ENCODE measurements around the gene AGBL1.

DNA sequence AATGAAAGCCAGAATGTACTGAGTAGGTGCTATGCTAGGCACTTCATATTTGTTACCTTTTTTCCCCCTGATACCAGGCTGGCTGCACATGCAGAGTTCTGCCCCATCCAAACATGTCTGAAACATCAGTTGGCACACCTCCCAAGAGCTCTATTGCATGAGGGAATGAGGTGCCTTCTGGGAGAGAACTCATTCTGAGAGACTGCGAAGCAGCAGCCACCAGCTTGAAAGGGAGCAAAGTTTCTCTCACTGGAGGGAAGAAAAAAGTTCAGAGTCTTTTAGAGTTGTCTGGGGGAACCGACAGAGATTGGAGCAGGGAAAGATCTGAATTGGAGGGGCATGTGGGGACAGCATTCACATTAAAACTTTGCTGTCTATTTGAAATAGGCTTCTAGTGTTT lies 84.1 kb downstream of the AGBL1 start:
- TF ChIP-seq, protein P1, sequence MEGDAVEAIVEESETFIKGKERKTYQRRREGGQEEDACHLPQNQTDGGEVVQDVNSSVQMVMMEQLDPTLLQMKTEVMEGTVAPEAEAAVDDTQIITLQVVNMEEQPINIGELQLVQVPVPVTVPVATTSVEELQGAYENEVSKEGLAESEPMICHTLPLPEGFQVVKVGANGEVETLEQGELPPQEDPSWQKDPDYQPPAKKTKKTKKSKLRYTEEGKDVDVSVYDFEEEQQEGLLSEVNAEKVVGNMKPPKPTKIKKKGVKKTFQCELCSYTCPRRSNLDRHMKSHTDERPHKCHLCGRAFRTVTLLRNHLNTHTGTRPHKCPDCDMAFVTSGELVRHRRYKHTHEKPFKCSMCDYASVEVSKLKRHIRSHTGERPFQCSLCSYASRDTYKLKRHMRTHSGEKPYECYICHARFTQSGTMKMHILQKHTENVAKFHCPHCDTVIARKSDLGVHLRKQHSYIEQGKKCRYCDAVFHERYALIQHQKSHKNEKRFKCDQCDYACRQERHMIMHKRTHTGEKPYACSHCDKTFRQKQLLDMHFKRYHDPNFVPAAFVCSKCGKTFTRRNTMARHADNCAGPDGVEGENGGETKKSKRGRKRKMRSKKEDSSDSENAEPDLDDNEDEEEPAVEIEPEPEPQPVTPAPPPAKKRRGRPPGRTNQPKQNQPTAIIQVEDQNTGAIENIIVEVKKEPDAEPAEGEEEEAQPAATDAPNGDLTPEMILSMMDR (IDR thresholded peaks at IDR 0.05), result no peak
- TF ChIP-seq POLR2A (IDR thresholded peaks at IDR 0.05), result no peak

Data from right lobe of liver (tissue), 4 donors.